Astrocyte (in vitro differentiated cells and primary cell): ENCODE measurements around the gene KLHL17. TPM values are rescaled to one million over a fixed set of nuclear protein-coding genes. Genes with fewer than 3 reads are reported as not detected.

Experiments used
- DNase-seq: peaks from one replicate; pipeline ENCODE4 v3.0.0-alpha.2; 2010; ENCODE audit warnings: low read depth
- FAIRE-seq: peaks from 2 replicates; lab custom pipeline; 2011; peaks lifted over from hg19 to GRCh38; lab: Jason Lieb, UNC
- H2AFZ ChIP-seq: 2 replicates; pipeline ENCODE4 v1.6.0; 2012; ENCODE audit warnings: low read depth, low read length, inconsistent platforms
- H3K27ac ChIP-seq: 2 replicates; pipeline ENCODE4 v1.5.1; 2011; ENCODE audit warnings: low read depth, low read length, inconsistent platforms
- H3K27me3 ChIP-seq: 2 replicates; pipeline ENCODE4 v1.6.0; 2011; ENCODE audit warnings: low read length, inconsistent platforms; ENCODE audit not compliant: insufficient read depth
- H3K36me3 ChIP-seq: 2 replicates; pipeline ENCODE4 v1.5.1; 2011; ENCODE audit warnings: low read length, inconsistent platforms; ENCODE audit not compliant: insufficient read depth
- H3K4me1 ChIP-seq: 2 replicates; pipeline ENCODE4 v1.5.1; 2011; ENCODE audit warnings: low read length, inconsistent platforms; ENCODE audit not compliant: insufficient read depth
- H3K4me2 ChIP-seq: 2 replicates; pipeline ENCODE4 v1.6.0; 2012; ENCODE audit warnings: low read length, inconsistent platforms
- H3K4me3 ChIP-seq: 2 replicates; pipeline ENCODE4 v1.5.1; 2011; ENCODE audit warnings: low read depth, mild to moderate bottlenecking, low read length, inconsistent platforms; ENCODE audit not compliant: insufficient read depth
- H3K79me2 ChIP-seq: 2 replicates; pipeline ENCODE4 v1.6.0; 2012; ENCODE audit warnings: mild to moderate bottlenecking, low read length, inconsistent platforms; ENCODE audit not compliant: insufficient read depth
- H3K9ac ChIP-seq: 2 replicates; pipeline ENCODE4 v1.6.0; 2012; ENCODE audit warnings: mild to moderate bottlenecking, low read length, inconsistent platforms
- H3K9me3 ChIP-seq: 2 replicates; pipeline ENCODE4 v1.5.1; 2012; ENCODE audit warnings: low read depth, mild to moderate bottlenecking, low read length, inconsistent platforms; ENCODE audit not compliant: insufficient read depth
- H4K20me1 ChIP-seq: 2 replicates; pipeline ENCODE4 v1.6.0; 2012; ENCODE audit warnings: low read length, inconsistent platforms; ENCODE audit not compliant: insufficient read depth
- H3K27ac Mint-ChIP-seq: one replicate; pipeline ENCODE4 v1.8.0; 2021; ENCODE audit warnings: mild to moderate bottlenecking, mixed read lengths; ENCODE audit not compliant: unreplicated experiment
- H3K27me3 Mint-ChIP-seq: one replicate; pipeline ENCODE4 v1.8.0; 2021; ENCODE audit warnings: low read depth, mixed read lengths; ENCODE audit not compliant: unreplicated experiment
- H3K36me3 Mint-ChIP-seq: one replicate; pipeline ENCODE4 v1.8.0; 2021; ENCODE audit warnings: low read depth, mixed read lengths; ENCODE audit not compliant: unreplicated experiment
- H3K4me1 Mint-ChIP-seq: one replicate; pipeline ENCODE4 v1.8.0; 2021; ENCODE audit warnings: low read depth, mixed read lengths; ENCODE audit not compliant: unreplicated experiment
- H3K4me3 Mint-ChIP-seq: one replicate; pipeline ENCODE4 v1.8.0; 2021; ENCODE audit warnings: mild to moderate bottlenecking, moderate library complexity, mixed read lengths; ENCODE audit not compliant: unreplicated experiment
- H3K9me3 Mint-ChIP-seq: one replicate; pipeline ENCODE4 v1.8.0; 2021; ENCODE audit warnings: mild to moderate bottlenecking, mixed read lengths; ENCODE audit not compliant: unreplicated experiment
- CTCF ChIP-seq: IDR thresholded peaks from 2 replicates; pipeline ENCODE4 v1.5.1; 2011; ENCODE audit warnings: low read depth, mild to moderate bottlenecking, inconsistent platforms, low read length, moderate library complexity; ENCODE audit not compliant: insufficient read depth
- EZH2 ChIP-seq: IDR thresholded peaks from 2 replicates; pipeline ENCODE4 v1.6.1; 2012; ENCODE audit warnings: mild to moderate bottlenecking, low read length, inconsistent platforms; ENCODE audit not compliant: insufficient read depth
- total RNA-seq: library from RNA; stranded (reverse); gene quantifications from 2 replicates; pipeline ENCODE4 v1.2.1, GENCODE V29; 2021

KLHL17 gene
- total RNA-seq, 1 donor from 2014 or later, result 25.9 TPM

DNA sequence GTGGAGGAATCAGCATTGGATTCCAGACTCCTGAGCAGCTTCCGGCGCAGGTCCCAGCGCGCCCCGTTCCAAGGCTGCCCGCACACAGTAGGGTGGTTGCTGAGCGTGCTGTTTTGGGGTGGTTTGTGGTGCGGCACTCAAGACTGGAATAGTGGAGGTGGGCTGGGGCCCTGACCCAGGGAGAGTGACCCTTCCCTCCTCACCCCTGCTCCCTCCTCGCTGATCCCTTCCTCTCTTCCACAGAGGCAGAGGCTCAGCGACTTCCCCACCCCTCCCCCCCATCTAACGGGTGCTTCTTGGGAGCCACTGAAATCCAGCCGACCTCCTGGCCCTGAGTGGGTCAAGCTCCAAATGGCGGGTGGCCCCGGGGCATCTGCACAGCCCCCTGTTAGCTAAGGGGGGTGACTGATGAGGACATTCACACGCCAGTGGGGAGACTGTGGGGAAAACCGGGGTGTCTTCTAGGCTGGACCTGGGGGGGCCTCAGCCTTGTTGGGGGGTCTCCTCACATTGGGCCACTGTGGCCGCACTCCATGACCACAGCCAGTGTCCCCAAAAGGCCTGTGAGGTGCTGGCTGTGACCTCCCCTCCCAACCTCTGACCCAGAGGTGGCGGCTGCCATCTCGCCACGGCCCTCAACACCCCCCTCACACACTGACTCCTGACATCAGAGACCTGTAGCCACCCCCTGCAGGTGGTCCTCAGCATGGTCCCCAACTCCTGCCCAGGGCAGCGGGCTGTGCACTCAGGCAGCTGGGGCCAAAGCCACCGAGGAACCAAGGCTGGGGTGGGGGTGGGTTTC, 43.4 kb downstream of the KLHL17 start:
- no peaks in the 10 kb centered on the region for H3K9me3 Mint-ChIP-seq
- H3K9me3 ChIP-seq, result no peaks in the 10 kb centered on the region
- no peaks in the 10 kb centered on the region for H3K79me2 ChIP-seq
- no peak overlapping the region for H3K9ac ChIP-seq
- H3K4me1 Mint-ChIP-seq, result peaks cover 18% of the 10 kb centered on the region
- H3K27ac Mint-ChIP-seq, result no peak overlapping the region
- H3K27me3 Mint-ChIP-seq, result no peaks in the 10 kb centered on the region
- H3K27ac ChIP-seq, result no peak overlapping the region
- TF ChIP-seq CTCF, result no peak
- TF ChIP-seq EZH2, result no peak
- no peaks in the 10 kb centered on the region for H3K36me3 ChIP-seq
- no peak overlapping the region for H3K4me3 Mint-ChIP-seq
- no peak for DNase-seq
- peaks cover 22% of the 10 kb centered on the region for H4K20me1 ChIP-seq
- H3K27me3 ChIP-seq, result no peaks in the 10 kb centered on the region
- H2AFZ ChIP-seq, result no peak overlapping the region
- peaks cover 25% of the 10 kb centered on the region for H3K4me1 ChIP-seq
- no peak overlapping the region for H3K4me2 ChIP-seq
- no peak for FAIRE-seq
- peaks cover 7% of the 10 kb centered on the region for H3K36me3 Mint-ChIP-seq
- H3K4me3 ChIP-seq, result no peak overlapping the region

DNA sequence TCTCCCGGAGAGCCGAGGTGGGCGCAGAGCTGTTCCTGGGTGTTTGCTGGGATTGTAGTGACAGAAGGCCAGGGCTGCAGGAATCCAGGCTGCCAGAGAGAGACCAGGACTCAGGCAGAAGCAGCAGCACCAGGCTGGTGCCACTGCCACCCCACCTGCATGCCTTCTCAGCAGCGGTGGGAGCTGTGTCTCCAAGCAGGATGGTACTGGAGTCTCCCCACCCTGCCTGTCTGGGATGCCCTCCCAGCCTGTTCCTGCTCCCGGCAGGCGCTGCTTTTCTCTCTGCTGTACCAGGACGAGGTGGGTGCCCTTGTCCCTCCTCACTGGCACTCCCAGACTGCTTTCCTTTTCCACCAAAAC, 44.0 kb downstream of the KLHL17 start:
- peak overlapping the region; percentile 69 for H3K4me3 Mint-ChIP-seq
- H3K27ac Mint-ChIP-seq, result peak overlapping the region; percentile 47
- H3K4me1 Mint-ChIP-seq, result peaks cover 18% of the 10 kb centered on the region
- no peak for TF ChIP-seq CTCF
- TF ChIP-seq EZH2, result no peak
- Histone ChIP-seq H3K4me1 (peaks cover 22% of the 10 kb centered on the region), H3K27me3 (no peaks in the 10 kb centered on the region), H3K79me2 (no peaks in the 10 kb centered on the region), H4K20me1 (peaks cover 22% of the 10 kb centered on the region), H2AFZ (no peak overlapping the region), H3K9me3 (no peaks in the 10 kb centered on the region), H3K36me3 (no peaks in the 10 kb centered on the region), H3K9ac (peak overlapping the region; percentile 20), H3K4me3 (no peak overlapping the region), H3K4me2 (no peak overlapping the region), H3K27ac (no peak overlapping the region)
- peaks cover 9% of the 10 kb centered on the region for H3K36me3 Mint-ChIP-seq
- FAIRE-seq, result no peak
- no peaks in the 10 kb centered on the region for H3K9me3 Mint-ChIP-seq
- no peaks in the 10 kb centered on the region for H3K27me3 Mint-ChIP-seq
- DNase-seq, result no peak
